GM12878 (cell line): Measurements from ENCODE around the gene UQCRFS1. TPM values are rescaled to one million over a fixed set of nuclear protein-coding genes. Genes with fewer than 3 reads are reported as not detected.
"Not testable (repeated sequence)": the region's sequence is repeated elsewhere in the genome, so short reads cannot be mapped to it uniquely, and the experiment has no call there.

Experiments
- ATAC-seq: fragments of 200-7000 bp; cut with Tn5 transposase; 3 replicates; pipeline ENCODE4 v1.9.1; 2020; ENCODE audit warnings: mild to moderate bottlenecking, moderate library complexity
- BruUV-seq: library from RNA; stranded (reverse); fragments of 400-500 nt; replicated peaks from 2 replicates; lab custom pipeline; 2021; lab: Mats Ljungman, UMichigan
- CTCF ChIA-PET: fragments of 300-600 bp; sonication (Branson Sonifier 250); formaldehyde crosslinking; extraction: SDS; loops from one replicate; lab custom pipeline; 2021; ENCODE audit warnings: inconsistent platforms; lab: Yijun Ruan, JAX
- POLR2A ChIA-PET: fragments of 350-600 bp; formaldehyde crosslinking; extraction: SDS; loops from one replicate; lab custom pipeline; 2021; ENCODE audit warnings: inconsistent platforms; lab: Charles Lee
- RAD21 ChIA-PET: fragments of 300-600 bp; sonication (Branson Sonifier 250); formaldehyde crosslinking; loops from one replicate; lab custom pipeline; 2023; ENCODE audit warnings: antibody characterized with exemption; ENCODE audit not compliant: unreplicated experiment; lab: Charles Lee
- SMC1A ChIA-PET: fragments of 300-600 bp; sonication (Branson Sonifier 250); formaldehyde crosslinking; loops from one replicate; lab custom pipeline; 2023; ENCODE audit not compliant: unreplicated experiment, uncharacterized antibody; lab: Charles Lee
- DNase-seq: peaks from one replicate; pipeline ENCODE4 v3.0.0-alpha.2; 2011; ENCODE audit warnings: low read depth, low spot score
- FAIRE-seq: peaks from 3 replicates; lab custom pipeline; 2011; peaks lifted over from hg19 to GRCh38; lab: Jason Lieb, UNC
- H2AFZ ChIP-seq: 2 replicates; pipeline ENCODE4 v1.6.0; 2011; ENCODE audit warnings: low read depth, low read length, control low read depth; ENCODE audit not compliant: control insufficient read depth
- H3K27ac ChIP-seq: 2 replicates; pipeline ENCODE4 v1.5.1; 2011; ENCODE audit warnings: control low read depth; ENCODE audit not compliant: control insufficient read depth, insufficient read depth
- H3K27me3 ChIP-seq, 2 experiments: replicated peaks in 1 of 2; 2 replicates each; pipeline versions ENCODE4 v1.6.0 to v1.6.1; 2011; ENCODE audit warnings: low read length in 1 of 2; ENCODE audit not compliant: control insufficient read depth in 2 of 2, insufficient read depth in 2 of 2
- H3K36me3 ChIP-seq, 2 experiments: 2 replicates each; pipeline ENCODE4 v1.5.1; 2011; ENCODE audit warnings: low read length in 1 of 2; ENCODE audit not compliant: control insufficient read depth in 2 of 2, insufficient read depth in 2 of 2
- H3K4me1 ChIP-seq: 2 replicates; pipeline ENCODE4 v1.6.1; 2011; ENCODE audit warnings: mild to moderate bottlenecking, low read length, moderate library complexity, mixed read lengths; ENCODE audit not compliant: control insufficient read depth, insufficient read depth
- H3K4me2 ChIP-seq: 2 replicates; pipeline ENCODE4 v1.6.0; 2011; ENCODE audit warnings: control low read depth; ENCODE audit not compliant: control insufficient read depth, insufficient read depth
- H3K4me3 ChIP-seq: fragments of 200-600 bp; sonication (generic); 2 replicates; pipeline ENCODE4 v1.5.1; 2016
- H3K79me2 ChIP-seq: 2 replicates; pipeline ENCODE4 v1.6.0; 2011; ENCODE audit warnings: low read length; ENCODE audit not compliant: control insufficient read depth, insufficient read depth
- H3K9ac ChIP-seq: 2 replicates; pipeline ENCODE4 v1.8.0; 2011; ENCODE audit warnings: low read length, control low read depth, mixed read lengths; ENCODE audit not compliant: control insufficient read depth, insufficient read depth
- H3K9me3 ChIP-seq: replicated peaks from 3 replicates; pipeline ENCODE4 v1.5.1; 2011; ENCODE audit warnings: mild to moderate bottlenecking, low read length; ENCODE audit not compliant: control insufficient read depth, insufficient read depth
- H4K20me1 ChIP-seq: 2 replicates; pipeline ENCODE4 v1.6.0; 2011; ENCODE audit not compliant: control insufficient read depth, insufficient read depth
- SIN3A ChIP-seq: IDR thresholded peaks from 2 replicates; pipeline ENCODE4 v1.6.1; 2012; ENCODE audit warnings: low read depth, low read length, improper control_type of control experiment
- WGBS: methylation state at CpG from one replicate; pipeline ENCODE4 v1.1.6; 2016; ENCODE audit warnings: low lambda C conversion rate; ENCODE audit not compliant: insufficient replicate concordance, insufficient coverage; ENCODE audit errors: missing lambda C conversion rate; 5-methylcytosine and 5-hydroxymethylcytosine counted together
- in situ Hi-C: fragments of 300-500 bp; cut with MboI; formaldehyde crosslinking; loops from 9 replicates; pipeline ENCODE4 v1.14.3; 2018; ENCODE audit warnings: mixed read lengths
- intact Hi-C: fragments of 100-400 bp; cut with micrococcal nuclease; formaldehyde crosslinking; loops from one replicate; pipeline ENCODE4 v1.14.2; 2022; ENCODE audit not compliant: unreplicated experiment
- polyA plus RNA-seq, 11 experiments: library from polyadenylated mRNA; depleted of rRNA in 4 of 11; unstranded in 6 of 11; stranded (reverse) in 5 of 11; fragments of >200 nt; fragmentation: Nextera tagmentation in 4 of 11; fragmentation: Illumina TruSeq in 1 of 11; extraction: Ambion mirVana in 4 of 11; extraction: Trizol in 1 of 11; gene quantifications; 1 replicate in 1 of 11; 2 replicates in 10 of 11; pipeline versions ENCODE4 v1.2.1 to v1.2.3, GENCODE V29; 2011 to 2016; ENCODE audit warnings: inconsistent platforms in 2 of 11, missing spikeins in 2 of 11, low read depth in 1 of 11
- total RNA-seq, 4 experiments: library from RNA; depleted of rRNA in 3 of 4; stranded (reverse); fragments of >200 nt in 3 of 4; fragmentation: Illumina TruSeq in 1 of 4; extraction: Trizol in 1 of 4; gene quantifications; 2 replicates each; pipeline versions ENCODE4 v1.2.1 to v1.2.3, GENCODE V29; 2013 to 2021

Gene UQCRFS1
- total and polyA plus RNA-seq, 10 of the 15 experiments (the other 5 are each of a cell fraction or from before 2014, with no cell fraction given) = 9.3 to 125 (median 67.9) TPM

- WGBS = 3% methylated on average over 3 of the region's 3 CpGs
- ChIA-PET RAD21 (no interaction called here), POLR2A (no interaction called here)
Observed at GRCh38 chr19:29232315-29232852, 19.4 kb upstream of the UQCRFS1 start.

GRCh38 chr19:29231306-29231705, 18.4 kb upstream of the UQCRFS1 start:
- SMC1A ChIA-PET = interaction anchor here (1.0 kb wide), 1 partner anchor 9 kb away, joined by 3 read pairs; no protein-coding TSS in a partner anchor
- H3K36me3 ChIP-seq, H3K27ac ChIP-seq, H2AFZ ChIP-seq, H3K4me1 ChIP-seq, H3K9ac ChIP-seq, BruUV-seq, DNase-seq, H3K79me2 ChIP-seq, H3K4me2 ChIP-seq, RAD21 ChIA-PET, POLR2A ChIA-PET, H3K9me3 ChIP-seq, in situ Hi-C loops, H4K20me1 ChIP-seq, intact Hi-C loops, CTCF ChIA-PET, H3K27me3 ChIP-seq, H3K4me3 ChIP-seq, FAIRE-seq, ATAC-seq: not testable (repeated sequence)
- 46% methylated on average over 4 of the region's 6 CpGs for WGBS

More at GRCh38 chr19:29232315-29232852, 19.4 kb upstream of the UQCRFS1 start:
- Histone ChIP-seq H3K36me3 (no peaks in the 10 kb centered on the region), H3K4me3 (no peak overlapping the region), H3K9ac (no peak overlapping the region), H3K9me3 (no peaks in the 10 kb centered on the region; the same call in 2 of the 3 replicates), H3K4me1 (no peaks in the 10 kb centered on the region), H3K27ac (no peak overlapping the region), H4K20me1 (no peaks in the 10 kb centered on the region), H3K27me3 (no peaks in the 10 kb centered on the region), H2AFZ (no peak overlapping the region), H3K79me2 (no peaks in the 10 kb centered on the region), H3K4me2 (no peak overlapping the region)
- SMC1A ChIA-PET = interaction anchor here (1.0 kb wide), 1 partner anchor 8 kb away, joined by 3 read pairs; no protein-coding TSS in a partner anchor
- ATAC-seq = no peak
- intact Hi-C loops (no loop called here), in situ Hi-C loops (no loop called here)
- no peak for FAIRE-seq
- DNase-seq = no peak
- no TSS peak for BruUV-seq
- CTCF ChIA-PET = no interaction called here
- TF ChIP-seq SIN3A = no peak
